Jurkat, Clone E6-1 (cell line): ENCODE results near the gene JPT2. TPM values are rescaled to one million over a fixed set of nuclear protein-coding genes. Genes with fewer than 3 reads are reported as not detected.

Experiments
- DNase-seq: peaks from one replicate; pipeline ENCODE4 v3.0.0-alpha.2; 2011; ENCODE audit warnings: low read depth, low spot score
- H3K4me3 ChIP-seq: 2 replicates; pipeline ENCODE4 v1.5.1; 2011; ENCODE audit warnings: mild to moderate bottlenecking, low read length, control low read depth, moderate library complexity
- polyA plus RNA-seq: library from polyadenylated mRNA; unstranded; fragments of >200 nt; gene quantifications from one replicate; pipeline ENCODE4 v1.2.1, GENCODE V29; 2012; ENCODE audit warnings: missing spikeins; ENCODE audit not compliant: insufficient read length, insufficient read depth

The JPT2 gene
- polyA plus RNA-seq: 111 TPM

GRCh38 chr16:1677942-1678499, at the start of gene JPT2:
TSS of gene JPT2 (plus strand) at chr16:1678279. CDS start at chr16:1678313, 34 bp downstream.
- peak within 1 kb of the TSS; percentile 87 for H3K4me3 ChIP-seq
- DNase-seq: peak; percentile 95

GRCh38 chr16:1630450-1631213, 47.4 kb upstream of the JPT2 start:
- H3K4me3 ChIP-seq: no peak overlapping the region
- DNase-seq: no peak

- DNase-seq: no peak
- H3K4me3 ChIP-seq: no peak overlapping the region
These were observed 46.8 kb upstream of the JPT2 start for GRCh38 chr16:1631230-1631629.

GRCh38 chr16:1631931-1632637, 46.0 kb upstream of the JPT2 start:
- no peak for DNase-seq

GRCh38 chr16:1632638-1632970, 45.5 kb upstream of the JPT2 start:
- no peak overlapping the region for H3K4me3 ChIP-seq
- DNase-seq: no peak

More at GRCh38 chr16:1631931-1632637, 46.0 kb upstream of the JPT2 start:
- H3K4me3 ChIP-seq: no peak overlapping the region

GRCh38 chr16:1633310-1633709, 44.8 kb upstream of the JPT2 start:
- DNase-seq: no peak
- H3K4me3 ChIP-seq: no peak overlapping the region

- DNase-seq: no peak
- H3K4me3 ChIP-seq: no peak overlapping the region
These were observed 43.5 kb upstream of the JPT2 start for GRCh38 chr16:1634541-1634940.

GRCh38 chr16:1635070-1635469, 43.0 kb upstream of the JPT2 start:
- H3K4me3 ChIP-seq: no peak overlapping the region
- DNase-seq: no peak

GRCh38 chr16:1637526-1637925, 40.6 kb upstream of the JPT2 start:
- no peak for DNase-seq
- no peak overlapping the region for H3K4me3 ChIP-seq

GRCh38 chr16:1638757-1639156, 39.3 kb upstream of the JPT2 start:
- no peak overlapping the region for H3K4me3 ChIP-seq
- DNase-seq: no peak

GRCh38 chr16:1639282-1639681, 38.8 kb upstream of the JPT2 start:
- no peak overlapping the region for H3K4me3 ChIP-seq
- DNase-seq: no peak

GRCh38 chr16:1639860-1640259, 38.2 kb upstream of the JPT2 start:
- DNase-seq: no peak
- no peak overlapping the region for H3K4me3 ChIP-seq

GRCh38 chr16:1640261-1640941, 37.7 kb upstream of the JPT2 start:
- H3K4me3 ChIP-seq: no peak overlapping the region
- no peak for DNase-seq

GRCh38 chr16:1641261-1641660, 36.8 kb upstream of the JPT2 start:
- H3K4me3 ChIP-seq: no peak overlapping the region
- DNase-seq: no peak

- no peak overlapping the region for H3K4me3 ChIP-seq
- DNase-seq: no peak
These were observed 35.9 kb upstream of the JPT2 start for GRCh38 chr16:1642148-1642547.

- no peak overlapping the region for H3K4me3 ChIP-seq
- DNase-seq: no peak
These were observed 35.3 kb upstream of the JPT2 start for GRCh38 chr16:1642753-1643152.

GRCh38 chr16:1643521-1643920, 34.6 kb upstream of the JPT2 start:
- DNase-seq: no peak
- H3K4me3 ChIP-seq: no peak overlapping the region

GRCh38 chr16:1645914-1646525, 32.1 kb upstream of the JPT2 start:
- no peak overlapping the region for H3K4me3 ChIP-seq
- DNase-seq: no peak

GRCh38 chr16:1647856-1648255, 30.2 kb upstream of the JPT2 start:
- DNase-seq: no peak
- H3K4me3 ChIP-seq: no peak overlapping the region
